Bronchial epithelial cell (primary cell): ENCODE data around the gene ZNF76. TPM values are rescaled to one million over a fixed set of nuclear protein-coding genes. Genes with fewer than 3 reads are reported as not detected.

ENCODE experiments used
- DNase-seq: peaks from one replicate; pipeline ENCODE4 v3.0.0-alpha.2; 2010; ENCODE audit warnings: low read depth
- FAIRE-seq: peaks from 2 replicates; lab custom pipeline; 2011; peaks lifted over from hg19 to GRCh38; lab: Jason Lieb, UNC
- H3K27me3 ChIP-seq: 2 replicates; pipeline ENCODE4 v1.5.1; 2011; ENCODE audit warnings: low read length; ENCODE audit not compliant: control insufficient read depth, insufficient read depth
- H3K36me3 ChIP-seq: 2 replicates; pipeline ENCODE4 v1.5.1; 2011; ENCODE audit warnings: low read length; ENCODE audit not compliant: control insufficient read depth, insufficient read depth
- H3K4me3 ChIP-seq: 2 replicates; pipeline ENCODE4 v1.5.1; 2011; ENCODE audit warnings: mild to moderate bottlenecking, low read depth, low read length, control low read depth
- CTCF ChIP-seq: IDR thresholded peaks from 2 replicates; pipeline ENCODE4 v1.5.1; 2011; ENCODE audit warnings: mild to moderate bottlenecking, moderate library complexity, low read length, control low read depth, inconsistent platforms; ENCODE audit not compliant: insufficient read depth, severe bottlenecking
- total RNA-seq: library from RNA; depleted of rRNA; stranded (reverse); fragments of >200 nt; gene quantifications from 2 replicates; pipeline ENCODE4 v1.2.1, GENCODE V29; 2014

Gene ZNF76
- total RNA-seq, 1 donor from 2014 or later, result 5.3 TPM

- DNase-seq (no peak), FAIRE-seq (no peak)
- H3K36me3 ChIP-seq, result peaks cover 1% of the 10 kb centered on the region
- H3K27me3 ChIP-seq, result no peaks in the 10 kb centered on the region
- no peak overlapping the region for H3K4me3 ChIP-seq
- TF ChIP-seq CTCF, result no peak
These were observed 14.5 kb downstream of the ZNF76 start for GRCh38 chr6:35273822-35274559.

- Histone ChIP-seq H3K36me3 (no peaks in the 10 kb centered on the region), H3K4me3 (no peak overlapping the region), H3K27me3 (no peaks in the 10 kb centered on the region)
- TF ChIP-seq CTCF, result no peak
- DNase-seq (no peak), FAIRE-seq (no peak)
These were observed 16.3 kb downstream of the ZNF76 start for GRCh38 chr6:35275744-35276260.

GRCh38 chr6:35278708-35279107 lies 19.2 kb downstream of the ZNF76 start:
- TF ChIP-seq CTCF, result no peak
- DNase-seq (no peak), FAIRE-seq (no peak)
- H3K4me3 ChIP-seq, result no peak overlapping the region
- peaks cover 2% of the 10 kb centered on the region for H3K36me3 ChIP-seq
- no peaks in the 10 kb centered on the region for H3K27me3 ChIP-seq

- FAIRE-seq, result no peak
- Histone ChIP-seq H3K27me3 (no peaks in the 10 kb centered on the region), H3K36me3 (peaks cover 4% of the 10 kb centered on the region), H3K4me3 (no peak overlapping the region)
- DNase-seq, result no peak
- TF ChIP-seq CTCF, result no peak
These were observed 21.4 kb downstream of the ZNF76 start for GRCh38 chr6:35280903-35281302.

DNA sequence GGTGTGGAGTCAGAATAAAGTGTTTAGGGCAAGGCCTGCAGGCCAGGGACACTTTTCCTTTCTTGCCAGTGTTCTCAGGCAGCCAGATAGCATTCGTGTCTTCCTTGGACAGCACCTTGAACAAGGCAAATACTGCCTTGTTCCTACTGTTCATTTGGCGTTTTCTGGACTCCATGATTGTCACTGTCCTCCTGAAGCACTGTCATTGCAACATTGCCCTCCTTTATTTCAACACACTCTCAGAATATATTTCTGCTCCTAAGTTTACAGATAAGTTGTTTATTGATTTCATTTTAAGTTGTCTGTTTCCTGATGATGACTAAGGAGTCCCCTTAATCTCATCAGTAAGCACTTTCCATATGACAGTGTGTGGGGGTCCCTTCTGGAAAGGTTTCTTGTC lies 22.9 kb downstream of the ZNF76 start:
- peaks cover 9% of the 10 kb centered on the region for H3K36me3 ChIP-seq
- FAIRE-seq (no peak), DNase-seq (no peak)
- no peak for TF ChIP-seq CTCF
- no peak overlapping the region for H3K4me3 ChIP-seq
- no peaks in the 10 kb centered on the region for H3K27me3 ChIP-seq
